ENCODE results near the gene SLC16A13.

The SLC16A13 gene

DNA sequence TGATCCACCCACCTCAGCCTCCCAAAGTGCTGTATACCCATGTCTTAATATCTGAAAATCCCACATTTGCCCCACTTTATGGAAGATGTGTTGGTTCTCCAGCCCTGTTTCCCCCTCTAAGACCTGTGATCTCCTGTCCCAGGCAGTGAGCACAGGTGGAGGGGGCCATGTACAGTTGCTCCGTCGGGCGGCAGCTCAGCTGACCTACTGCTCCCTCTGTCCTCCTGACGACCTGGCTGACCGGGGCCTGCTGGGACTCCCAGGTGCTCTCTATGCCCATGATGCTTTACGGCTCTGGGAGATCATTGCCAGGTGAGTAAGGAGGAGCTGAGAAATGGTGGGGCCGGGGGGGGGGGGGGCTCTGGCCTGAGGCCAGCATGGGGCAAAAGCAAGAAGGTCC lies 30.1 kb upstream of the SLC16A13 start:
- no peak for DNase-seq (ENCODE audit: low read depth, low spot score)
- H3K9ac ChIP-seq (ENCODE audit: insufficient read length), result no peak overlapping the region
- no peak overlapping the region for H3K4me3 ChIP-seq
- H3K36me3 ChIP-seq (ENCODE audit: insufficient read depth, low read length), result peaks cover 11% of the 10 kb centered on the region
- H3K9me3 ChIP-seq (ENCODE audit: low read depth, low read length), result no peaks in the 10 kb centered on the region
- H3K27ac ChIP-seq, result no peak overlapping the region
- TF ChIP-seq FOXP2 (optimal IDR thresholded peaks at IDR 0.05; ENCODE audit: control extremely low read depth, extremely low read length, insufficient read depth), result no peak
- TF ChIP-seq EZH2 (IDR thresholded peaks at IDR 0.05), result no peak
- no peak for TF ChIP-seq POLR2AphosphoS5 (IDR thresholded peaks at IDR 0.05; ENCODE audit: borderline replicate concordance, low read depth, low read length)

DNA sequence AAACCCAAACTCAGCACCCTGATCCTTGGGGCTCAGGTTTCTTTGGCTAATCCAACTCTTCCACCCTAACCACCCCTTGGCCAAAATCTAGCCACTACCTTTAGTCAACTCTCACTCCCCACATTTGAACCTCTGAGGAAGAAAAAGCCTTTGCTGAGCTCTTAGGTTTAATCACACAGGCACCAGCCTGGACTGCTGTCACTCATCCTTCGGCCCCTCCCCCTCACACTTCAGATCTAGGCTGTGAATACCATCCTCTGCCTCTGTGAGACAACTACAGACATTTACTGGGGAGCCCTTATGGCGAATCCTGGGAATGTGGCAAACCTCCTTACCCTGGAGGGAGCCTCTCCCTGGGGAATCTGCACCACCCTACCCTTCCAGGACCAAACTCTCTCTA lies 28.7 kb upstream of the SLC16A13 start:
- TF ChIP-seq EZH2 (IDR thresholded peaks at IDR 0.05) (no peak), POLR2AphosphoS5 (IDR thresholded peaks at IDR 0.05; ENCODE audit: borderline replicate concordance, low read depth, low read length) (no peak), FOXP2 (optimal IDR thresholded peaks at IDR 0.05; ENCODE audit: control extremely low read depth, extremely low read length, insufficient read depth) (no peak)
- Histone ChIP-seq H3K9me3 (ENCODE audit: low read depth, low read length) (no peaks in the 10 kb centered on the region), H3K4me3 (no peak overlapping the region), H3K9ac (ENCODE audit: insufficient read length) (no peak overlapping the region), H3K27ac (no peak overlapping the region), H3K36me3 (ENCODE audit: insufficient read depth, low read length) (peaks cover 3% of the 10 kb centered on the region)
- no peak for DNase-seq (ENCODE audit: low read depth, low spot score)

DNA sequence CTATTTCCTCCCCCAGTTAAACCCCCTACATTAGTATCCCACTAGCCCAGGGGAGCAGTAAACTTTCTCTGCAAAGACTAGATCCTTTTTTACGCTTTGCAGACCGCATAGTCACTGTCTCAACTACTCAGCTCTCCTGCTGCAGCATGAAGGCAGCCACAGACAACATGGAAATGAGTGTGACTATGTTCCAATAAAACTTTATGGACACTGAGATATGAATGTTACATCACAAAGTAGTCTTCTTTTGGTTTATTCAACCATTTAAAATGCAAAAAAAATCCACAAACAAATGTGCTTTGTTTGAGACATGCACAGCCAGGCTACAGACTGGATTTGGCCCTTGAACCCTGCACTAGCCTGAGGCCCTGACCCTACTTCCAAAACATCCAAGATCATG lies 25.3 kb upstream of the SLC16A13 start:
- Histone ChIP-seq H3K27ac (no peak overlapping the region), H3K9me3 (ENCODE audit: low read depth, low read length) (no peaks in the 10 kb centered on the region), H3K4me3 (peak overlapping the region; percentile 91), H3K36me3 (ENCODE audit: insufficient read depth, low read length) (no peaks in the 10 kb centered on the region), H3K9ac (ENCODE audit: insufficient read length) (peak overlapping the region; percentile 97)
- DNase-seq (ENCODE audit: low read depth, low spot score), result no peak
- TF ChIP-seq EZH2 (IDR thresholded peaks at IDR 0.05) (no peak), FOXP2 (optimal IDR thresholded peaks at IDR 0.05; ENCODE audit: control extremely low read depth, extremely low read length, insufficient read depth) (no peak), POLR2AphosphoS5 (IDR thresholded peaks at IDR 0.05; ENCODE audit: borderline replicate concordance, low read depth, low read length) (no peak)

GRCh38 chr17:7011415-7011814 lies 24.4 kb upstream of the SLC16A13 start:
- Histone ChIP-seq H3K9ac (ENCODE audit: insufficient read length) (peak overlapping the region; percentile 97), H3K27ac (no peak overlapping the region), H3K9me3 (ENCODE audit: low read depth, low read length) (no peaks in the 10 kb centered on the region), H3K4me3 (peak overlapping the region; percentile 91), H3K36me3 (ENCODE audit: insufficient read depth, low read length) (no peaks in the 10 kb centered on the region; the same call in 1 of the 2 replicates)
- no peak for DNase-seq (ENCODE audit: low read depth, low spot score)
- TF ChIP-seq EZH2 (IDR thresholded peaks at IDR 0.05) (no peak), FOXP2 (optimal IDR thresholded peaks at IDR 0.05; ENCODE audit: control extremely low read depth, extremely low read length, insufficient read depth) (no peak), POLR2AphosphoS5 (IDR thresholded peaks at IDR 0.05; ENCODE audit: borderline replicate concordance, low read depth, low read length) (no peak)

GRCh38 chr17:7011942-7012254 lies 23.9 kb upstream of the SLC16A13 start:
- no peak for DNase-seq (ENCODE audit: low read depth, low spot score)
- H3K36me3 ChIP-seq (ENCODE audit: insufficient read depth, low read length), result no peaks in the 10 kb centered on the region; the same call in 1 of the 2 replicates
- TF ChIP-seq POLR2AphosphoS5 (IDR thresholded peaks at IDR 0.05; ENCODE audit: borderline replicate concordance, low read depth, low read length), result no peak
- no peak for TF ChIP-seq EZH2 (IDR thresholded peaks at IDR 0.05)
- TF ChIP-seq FOXP2 (optimal IDR thresholded peaks at IDR 0.05; ENCODE audit: control extremely low read depth, extremely low read length, insufficient read depth), result no peak

GRCh38 chr17:7014261-7014994 lies 21.4 kb upstream of the SLC16A13 start:
- Histone ChIP-seq H3K4me3 (peak overlapping the region; percentile 91), H3K9me3 (ENCODE audit: low read depth, low read length) (no peaks in the 10 kb centered on the region), H3K9ac (ENCODE audit: insufficient read length) (peak overlapping the region; percentile 97), H3K36me3 (ENCODE audit: insufficient read depth, low read length) (no peaks in the 10 kb centered on the region; the same call in 1 of the 2 replicates), H3K27ac (peak overlapping the region; percentile 69)
- no peak for TF ChIP-seq EZH2 (IDR thresholded peaks at IDR 0.05)
- TF ChIP-seq POLR2AphosphoS5 (IDR thresholded peaks at IDR 0.05; ENCODE audit: borderline replicate concordance, low read depth, low read length), result peak; percentile 73
- peak; percentile 6 for DNase-seq (ENCODE audit: low read depth, low spot score)

More at GRCh38 chr17:7011942-7012254, 23.9 kb upstream of the SLC16A13 start:
- Histone ChIP-seq H3K9ac (ENCODE audit: insufficient read length) (peak overlapping the region; percentile 97), H3K4me3 (peak overlapping the region; percentile 91), H3K9me3 (ENCODE audit: low read depth, low read length) (no peaks in the 10 kb centered on the region), H3K27ac (peak overlapping the region; percentile 98)

GRCh38 chr17:7014995-7015958 lies 20.5 kb upstream of the SLC16A13 start:
- no peak for DNase-seq (ENCODE audit: low read depth, low spot score)
- Histone ChIP-seq H3K36me3 (ENCODE audit: insufficient read depth, low read length) (no peaks in the 10 kb centered on the region; the same call in 1 of the 2 replicates), H3K9ac (ENCODE audit: insufficient read length) (peak overlapping the region; percentile 97), H3K4me3 (peak overlapping the region; percentile 91), H3K27ac (peak overlapping the region; percentile 69), H3K9me3 (ENCODE audit: low read depth, low read length) (no peaks in the 10 kb centered on the region)
- TF ChIP-seq POLR2AphosphoS5 (IDR thresholded peaks at IDR 0.05; ENCODE audit: borderline replicate concordance, low read depth, low read length) (no peak; the same call in 1 of the 2 replicates), FOXP2 (optimal IDR thresholded peaks at IDR 0.05; ENCODE audit: control extremely low read depth, extremely low read length, insufficient read depth) (no peak), EZH2 (IDR thresholded peaks at IDR 0.05) (no peak)

- DNase-seq (ENCODE audit: low read depth, low spot score), result no peak
- Histone ChIP-seq H3K36me3 (ENCODE audit: insufficient read depth, low read length) (no peaks in the 10 kb centered on the region; the same call in 1 of the 2 replicates), H3K4me3 (no peak overlapping the region), H3K9me3 (ENCODE audit: low read depth, low read length) (no peaks in the 10 kb centered on the region), H3K27ac (no peak overlapping the region), H3K9ac (ENCODE audit: insufficient read length) (no peak overlapping the region)
- TF ChIP-seq FOXP2 (optimal IDR thresholded peaks at IDR 0.05; ENCODE audit: control extremely low read depth, extremely low read length, insufficient read depth) (no peak), POLR2AphosphoS5 (IDR thresholded peaks at IDR 0.05; ENCODE audit: borderline replicate concordance, low read depth, low read length) (no peak), EZH2 (IDR thresholded peaks at IDR 0.05) (no peak)
Observed at GRCh38 chr17:7016418-7016817, 19.4 kb upstream of the SLC16A13 start.

Data from SK-N-MC (cell line).